EH (cell line): Measurements from ENCODE around the gene KLHL18.
"Not testable (repeated sequence)": the region's sequence is repeated elsewhere in the genome, so short reads cannot be mapped to it uniquely, and the experiment has no call there.

ENCODE experiments used
- DNase-seq: peaks from one replicate; pipeline ENCODE4 v3.0.0-alpha.2; 2015; ENCODE audit warnings: low read depth

Gene KLHL18

DNA sequence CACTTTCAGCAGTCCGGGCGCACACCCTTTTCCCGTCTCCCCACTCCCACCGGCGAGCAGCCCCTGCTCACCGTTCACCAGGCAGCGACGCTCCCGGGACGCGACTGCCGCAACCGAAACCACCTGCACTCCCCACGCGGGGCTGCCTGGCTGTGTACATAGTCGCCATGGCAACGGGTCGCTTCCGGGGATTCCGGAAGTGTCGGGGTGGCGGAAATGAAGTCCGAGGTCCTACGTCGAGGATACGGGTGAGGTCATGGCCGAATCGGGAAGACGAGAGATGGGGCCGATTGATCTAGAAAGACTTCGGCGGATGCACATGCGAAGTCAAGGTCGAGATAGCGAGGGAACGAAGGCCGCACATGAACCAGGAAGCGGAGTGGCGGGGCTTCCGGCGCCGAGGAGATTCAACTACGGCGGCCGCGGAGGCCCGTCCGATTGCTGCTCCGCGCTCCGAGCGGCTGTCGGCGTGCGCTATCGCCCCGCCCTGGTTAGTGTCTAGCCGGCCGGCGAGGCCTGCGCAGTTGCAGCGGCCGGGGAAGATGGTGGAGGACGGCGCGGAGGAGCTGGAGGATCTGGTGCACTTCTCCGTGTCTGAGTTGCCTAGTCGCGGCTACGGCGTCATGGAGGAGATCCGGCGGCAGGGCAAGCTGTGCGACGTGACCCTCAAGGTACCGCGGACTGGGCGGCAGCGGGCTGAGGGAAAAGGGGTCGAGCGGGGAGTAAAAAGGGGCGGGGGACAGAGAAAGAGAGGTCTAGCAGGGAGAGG is at the start of gene KLHL18, which contains the start of gene KIF9:
Gene KLHL18 (plus strand): TSS at position 521 of the 769 bp plus-strand sequence. CDS start 22 bp downstream, at position 543.
Gene KIF9 (minus strand): TSS at position 376 of the 769 bp plus-strand sequence. CDS start 5,425 bp downstream, outside the sequence.
- peak; percentile 96 for DNase-seq

DNA sequence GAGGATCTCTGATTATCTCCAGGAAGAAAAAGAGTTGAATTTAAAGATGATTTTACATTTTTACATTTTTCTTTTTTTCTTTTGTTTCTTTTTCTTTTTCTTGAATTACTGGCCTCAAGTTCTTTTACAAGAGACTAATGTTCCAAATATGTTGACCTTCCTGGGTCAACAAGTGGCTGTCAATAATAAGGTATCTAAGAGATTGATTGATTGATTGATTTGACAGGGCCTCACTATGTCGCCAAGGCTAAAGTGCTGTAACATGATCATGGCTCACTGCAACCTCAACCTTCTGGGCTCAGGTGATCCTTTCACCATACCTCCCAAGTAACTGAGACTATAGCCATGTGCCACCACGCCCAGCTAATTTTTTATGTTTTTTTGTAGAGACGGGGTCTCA is 44.7 kb upstream of the KLHL18 start:
- no peak for DNase-seq

- DNase-seq: no peak
Observed at GRCh38 chr3:47239929-47240328, 42.8 kb upstream of the KLHL18 start.

- no peak for DNase-seq
Observed at GRCh38 chr3:47243419-47244147, 39.2 kb upstream of the KLHL18 start.

DNA sequence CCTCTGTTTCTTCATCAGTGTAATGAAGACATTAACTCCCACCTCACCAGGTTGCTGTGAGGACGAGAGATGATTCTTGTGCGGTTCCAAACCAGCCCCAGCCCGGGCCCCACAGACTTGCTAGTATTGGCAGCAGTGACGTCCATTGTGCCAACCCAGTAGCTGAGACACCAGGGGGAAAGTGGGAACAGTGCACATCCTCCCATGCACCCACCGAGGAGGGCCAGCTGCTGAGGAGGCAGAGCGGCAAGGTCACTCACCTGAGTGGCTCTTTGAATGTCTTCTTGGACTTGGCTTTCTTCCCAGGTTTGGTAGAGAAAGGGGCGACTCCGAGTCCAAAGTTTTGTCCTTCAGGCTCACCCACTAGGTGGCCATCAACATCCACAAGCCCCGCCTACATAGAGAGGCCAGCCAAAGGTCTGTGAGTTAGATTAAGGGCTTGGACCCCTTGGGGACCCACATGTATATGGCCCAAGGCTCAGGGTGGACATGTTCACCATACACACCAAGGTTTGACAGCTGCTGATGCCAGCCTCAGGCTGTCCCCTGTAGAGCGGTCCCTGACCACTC is 38.1 kb upstream of the KLHL18 start:
- DNase-seq: no peak

DNA sequence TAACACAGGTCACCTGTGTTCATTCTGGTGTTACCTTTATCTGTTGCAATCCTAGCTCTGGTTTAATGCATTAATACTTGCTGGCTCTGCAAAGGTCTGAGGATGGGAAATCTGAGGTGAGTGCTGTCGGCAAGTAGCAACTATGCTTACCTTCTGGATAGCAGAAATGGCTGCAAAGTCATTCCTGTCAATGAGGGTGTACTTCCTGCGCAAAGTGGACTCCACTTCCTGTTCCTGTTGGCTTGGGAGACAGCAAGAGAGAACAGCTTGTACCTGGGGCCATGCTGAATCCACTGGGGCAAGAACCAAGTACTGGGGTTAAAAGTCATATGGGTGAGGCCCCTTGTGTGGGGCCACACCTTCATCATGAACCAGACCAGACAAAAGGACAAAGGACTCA is 37.5 kb upstream of the KLHL18 start:
- DNase-seq: no peak

- no peak for DNase-seq
Observed at GRCh38 chr3:47247131-47248064, 35.3 kb upstream of the KLHL18 start.

DNA sequence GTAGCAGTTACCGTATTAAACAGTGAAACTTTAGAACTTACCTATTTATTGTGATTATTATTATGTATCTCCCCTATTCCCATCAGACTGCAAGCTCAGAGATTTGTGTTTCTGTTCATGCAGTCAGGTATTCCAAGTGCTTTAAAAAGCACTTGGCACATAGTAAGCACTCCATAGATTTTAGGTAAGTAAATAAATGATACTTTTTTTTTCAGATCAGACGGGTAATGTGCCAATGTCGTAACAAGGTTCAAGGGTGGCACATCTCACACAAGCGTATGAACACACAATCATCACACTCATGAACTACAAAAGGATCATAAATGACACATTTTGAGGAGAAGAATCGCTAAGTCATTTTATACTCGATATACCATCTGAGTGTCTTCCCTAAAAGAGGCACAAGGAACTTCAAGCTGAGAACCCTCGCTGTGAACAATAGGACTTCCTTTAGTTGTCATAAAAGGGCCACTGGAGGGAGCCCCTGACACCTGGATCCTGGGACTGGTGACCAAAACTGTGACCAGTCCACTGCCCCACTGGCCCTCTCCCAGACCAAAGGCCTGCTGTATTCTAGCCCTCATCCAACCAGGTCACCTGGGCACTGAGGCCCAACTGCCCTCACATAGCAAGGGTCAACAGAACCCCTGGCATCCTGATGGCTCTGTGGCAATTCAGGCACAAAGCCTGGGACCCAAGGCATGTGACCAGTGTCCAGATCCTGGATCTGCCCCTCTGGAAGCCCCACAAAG is 32.3 kb upstream of the KLHL18 start:
- peak; percentile 57 for DNase-seq

GRCh38 chr3:47251085-47251484 is 31.7 kb upstream of the KLHL18 start:
- DNase-seq: not testable (repeated sequence)

- DNase-seq: no peak
Observed at GRCh38 chr3:47251689-47252088, 31.1 kb upstream of the KLHL18 start.

GRCh38 chr3:47256331-47256730 is 26.4 kb upstream of the KLHL18 start:
- DNase-seq: not testable (repeated sequence)

- DNase-seq: no peak
Observed at GRCh38 chr3:47259114-47259513, 23.6 kb upstream of the KLHL18 start.

DNA sequence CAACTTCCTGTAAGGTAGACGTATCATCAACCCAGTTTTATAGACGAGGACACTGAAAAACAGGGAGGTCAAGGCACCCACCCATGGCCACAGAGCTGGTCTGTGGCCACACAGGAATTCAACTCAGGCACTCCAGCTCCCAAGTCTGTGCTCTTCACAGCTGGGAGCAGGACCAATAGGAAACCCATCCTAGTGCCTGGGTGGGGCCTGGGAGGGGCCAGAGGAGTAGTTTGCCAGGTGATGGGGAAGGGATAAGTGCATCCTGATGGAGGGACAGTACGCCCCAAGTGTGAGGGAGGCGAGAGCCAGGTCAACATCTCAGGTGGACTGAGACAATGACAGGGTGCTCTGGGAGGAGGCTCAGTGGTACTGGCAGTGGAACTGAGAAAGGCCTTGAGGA is 22.1 kb upstream of the KLHL18 start:
- no peak for DNase-seq

DNA sequence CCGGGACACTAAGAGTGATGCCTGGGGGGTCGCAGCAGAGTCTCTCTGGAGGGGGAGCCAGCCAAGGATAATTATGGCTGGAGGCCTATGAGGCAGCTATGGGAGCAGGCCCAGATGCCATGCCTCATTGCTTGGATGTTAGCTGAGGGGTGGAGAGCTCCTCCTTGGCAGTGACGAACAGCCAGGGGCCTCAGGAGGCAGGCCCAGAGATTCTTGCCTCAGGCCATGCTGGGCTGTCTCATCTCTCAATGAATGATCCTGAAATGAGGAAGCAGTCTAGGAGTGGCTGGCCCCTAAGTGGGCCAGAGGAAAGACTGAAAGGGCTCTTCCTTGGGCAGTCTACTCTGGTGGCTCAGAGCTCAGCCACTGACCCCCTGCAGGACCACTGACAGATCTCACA is 21.4 kb upstream of the KLHL18 start:
- DNase-seq: peak; percentile 66

DNA sequence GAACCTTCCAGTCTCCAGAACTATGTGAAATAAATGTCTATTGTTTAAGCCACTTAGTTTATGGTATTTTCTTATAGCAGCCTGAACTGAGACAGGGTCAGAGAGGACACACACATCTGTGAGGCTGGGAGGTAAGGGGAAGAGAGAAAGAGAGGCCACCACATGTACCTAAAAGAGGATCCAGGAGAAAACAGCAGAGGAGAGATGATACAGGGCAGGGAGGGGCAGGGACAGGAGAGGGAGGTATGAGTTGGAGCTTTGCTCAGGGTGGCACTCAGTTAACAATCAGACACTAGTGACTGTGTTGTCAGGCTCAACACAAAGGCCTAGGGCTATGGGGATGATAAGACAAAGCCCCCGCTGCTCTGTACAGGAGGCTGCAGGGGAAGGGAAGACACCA is 17.7 kb upstream of the KLHL18 start:
- no peak for DNase-seq

DNA sequence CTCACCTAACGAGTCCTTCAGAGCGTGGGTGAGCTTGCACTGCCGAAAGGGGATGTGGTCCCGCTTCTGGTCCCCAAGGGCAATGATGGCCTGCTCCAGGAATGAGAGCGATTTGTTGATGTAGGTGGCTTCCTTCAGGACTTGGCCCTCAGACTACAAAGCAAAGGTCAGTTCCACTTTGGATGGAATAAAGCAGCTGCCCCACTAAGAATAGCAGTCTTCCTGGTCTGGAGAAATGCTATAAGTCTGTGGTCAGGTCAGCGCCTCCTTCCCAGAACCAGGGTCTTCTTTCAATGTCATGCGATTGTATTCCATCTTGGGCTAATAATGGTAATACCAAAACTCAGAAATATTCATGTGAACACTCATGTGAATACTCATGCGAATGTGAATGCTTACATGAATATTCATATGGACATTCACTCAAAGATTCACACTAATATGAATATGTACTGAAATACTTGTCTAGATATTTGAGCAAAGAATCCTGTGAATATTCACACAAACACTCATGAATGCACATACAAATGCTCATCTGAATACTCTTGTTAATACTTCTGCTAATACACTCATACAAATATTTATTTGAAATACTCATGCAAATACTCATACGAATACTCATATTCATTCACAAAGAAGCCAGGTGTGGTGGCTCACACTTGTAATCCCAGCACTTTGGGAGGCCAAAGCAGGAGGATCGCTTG is 16.9 kb upstream of the KLHL18 start:
- DNase-seq: no peak

DNA sequence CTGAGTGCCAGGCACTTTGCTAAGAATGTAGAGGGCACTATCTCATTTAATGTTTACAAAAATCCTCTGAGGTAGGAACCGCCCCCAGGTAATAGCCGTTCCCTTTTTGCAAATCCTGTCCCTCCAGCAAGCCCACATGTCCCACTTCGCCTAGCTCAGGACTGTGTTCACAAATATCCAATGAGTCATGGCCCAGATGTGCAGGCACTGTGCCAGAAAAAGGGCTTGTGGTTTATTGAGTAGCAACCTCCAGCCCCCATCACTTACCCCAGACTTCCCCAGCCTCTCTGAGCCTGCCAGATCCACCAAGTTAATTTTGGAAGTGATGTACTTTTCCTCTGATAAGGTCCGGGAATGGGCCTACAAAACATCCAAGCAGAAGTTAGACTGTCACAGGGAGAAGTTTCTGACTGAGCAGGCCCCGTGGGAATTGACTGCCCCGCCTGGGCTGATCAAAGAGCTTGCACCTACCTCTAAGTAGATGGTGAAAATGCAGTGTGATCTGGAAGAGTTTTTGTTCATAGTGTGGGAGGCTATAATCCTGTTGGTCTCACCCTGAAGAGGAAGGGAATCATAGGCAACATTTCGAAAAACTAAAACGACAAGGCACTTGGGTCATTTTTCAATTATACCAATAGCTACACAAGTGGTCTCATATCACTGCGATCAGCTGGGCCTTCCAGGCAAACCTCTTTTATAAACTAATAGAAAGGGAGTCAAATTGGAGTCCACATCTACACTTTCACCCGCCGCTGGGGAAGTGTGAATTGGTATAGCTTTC is 15.8 kb upstream of the KLHL18 start:
- peak; percentile 89 for DNase-seq

DNA sequence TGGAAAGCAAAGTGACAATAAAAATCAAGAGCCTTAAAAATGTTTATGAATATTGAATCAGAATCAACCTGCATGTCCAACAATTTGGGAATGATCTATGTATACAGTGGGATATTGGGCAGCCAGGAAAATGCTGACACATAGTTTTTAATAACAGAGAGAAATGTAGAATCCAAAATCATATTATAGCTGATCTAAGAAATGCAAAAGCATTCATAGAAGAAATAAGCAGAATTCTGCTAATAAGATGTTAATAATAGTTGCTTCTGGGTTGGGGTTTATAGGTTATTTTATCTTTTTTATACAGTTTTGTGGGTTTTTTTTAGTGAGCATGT is 15.3 kb upstream of the KLHL18 start:
- no peak for DNase-seq

GRCh38 chr3:47270526-47270925 is 12.2 kb upstream of the KLHL18 start:
- no peak for DNase-seq

GRCh38 chr3:47273564-47273963 is 9.2 kb upstream of the KLHL18 start:
- no peak for DNase-seq
